C4-2B (cell line): ENCODE results near the gene CTU2.

Experiments used
- H3K27ac ChIP-seq: fragments of 450-650 bp; 2 replicates; pipeline ENCODE4 v1.5.1; 2017
- ZFX ChIP-seq: fragments of 450-650 bp; IDR thresholded peaks from 2 replicates; pipeline ENCODE4 v1.6.1; 2017
- TF ChIP-seq, protein P1 (sequence below): fragments of 450-650 bp; conservative IDR thresholded peaks from 2 replicates; pipeline ENCODE4 v1.5.1; 2017; ENCODE audit warnings: mild to moderate bottlenecking

Gene CTU2

DNA sequence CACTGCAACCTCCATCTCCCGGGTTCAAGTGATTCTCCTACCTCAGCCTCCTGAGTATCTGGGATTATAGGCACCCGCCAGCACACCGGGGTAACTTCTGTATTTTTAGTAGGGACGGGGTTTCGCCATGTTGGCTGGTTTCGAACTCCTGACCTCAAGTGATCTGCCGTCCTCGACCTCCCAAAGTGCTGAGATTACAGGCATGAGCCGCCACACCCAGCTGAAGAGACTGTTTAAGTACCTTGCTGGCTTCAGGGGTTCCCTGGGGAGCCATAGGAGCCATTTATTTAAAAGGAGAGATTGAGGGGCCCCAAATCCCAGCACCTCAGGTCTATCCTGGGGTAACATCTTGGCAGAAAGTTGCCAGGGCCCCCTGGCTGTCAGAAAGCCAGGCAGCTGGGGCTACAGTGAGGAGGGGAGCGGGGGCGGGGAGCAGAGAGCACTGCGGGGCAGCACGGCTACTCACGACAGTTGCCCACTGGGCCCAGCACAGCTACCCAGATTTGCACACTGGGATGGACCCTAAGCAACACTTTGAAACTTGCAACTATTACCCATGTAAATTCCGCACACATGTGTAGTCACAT is 21.6 kb upstream of the CTU2 start:
- H3K27ac ChIP-seq: no peak overlapping the region
- TF ChIP-seq, protein P1, sequence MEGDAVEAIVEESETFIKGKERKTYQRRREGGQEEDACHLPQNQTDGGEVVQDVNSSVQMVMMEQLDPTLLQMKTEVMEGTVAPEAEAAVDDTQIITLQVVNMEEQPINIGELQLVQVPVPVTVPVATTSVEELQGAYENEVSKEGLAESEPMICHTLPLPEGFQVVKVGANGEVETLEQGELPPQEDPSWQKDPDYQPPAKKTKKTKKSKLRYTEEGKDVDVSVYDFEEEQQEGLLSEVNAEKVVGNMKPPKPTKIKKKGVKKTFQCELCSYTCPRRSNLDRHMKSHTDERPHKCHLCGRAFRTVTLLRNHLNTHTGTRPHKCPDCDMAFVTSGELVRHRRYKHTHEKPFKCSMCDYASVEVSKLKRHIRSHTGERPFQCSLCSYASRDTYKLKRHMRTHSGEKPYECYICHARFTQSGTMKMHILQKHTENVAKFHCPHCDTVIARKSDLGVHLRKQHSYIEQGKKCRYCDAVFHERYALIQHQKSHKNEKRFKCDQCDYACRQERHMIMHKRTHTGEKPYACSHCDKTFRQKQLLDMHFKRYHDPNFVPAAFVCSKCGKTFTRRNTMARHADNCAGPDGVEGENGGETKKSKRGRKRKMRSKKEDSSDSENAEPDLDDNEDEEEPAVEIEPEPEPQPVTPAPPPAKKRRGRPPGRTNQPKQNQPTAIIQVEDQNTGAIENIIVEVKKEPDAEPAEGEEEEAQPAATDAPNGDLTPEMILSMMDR: no peak
- no peak for TF ChIP-seq ZFX

DNA sequence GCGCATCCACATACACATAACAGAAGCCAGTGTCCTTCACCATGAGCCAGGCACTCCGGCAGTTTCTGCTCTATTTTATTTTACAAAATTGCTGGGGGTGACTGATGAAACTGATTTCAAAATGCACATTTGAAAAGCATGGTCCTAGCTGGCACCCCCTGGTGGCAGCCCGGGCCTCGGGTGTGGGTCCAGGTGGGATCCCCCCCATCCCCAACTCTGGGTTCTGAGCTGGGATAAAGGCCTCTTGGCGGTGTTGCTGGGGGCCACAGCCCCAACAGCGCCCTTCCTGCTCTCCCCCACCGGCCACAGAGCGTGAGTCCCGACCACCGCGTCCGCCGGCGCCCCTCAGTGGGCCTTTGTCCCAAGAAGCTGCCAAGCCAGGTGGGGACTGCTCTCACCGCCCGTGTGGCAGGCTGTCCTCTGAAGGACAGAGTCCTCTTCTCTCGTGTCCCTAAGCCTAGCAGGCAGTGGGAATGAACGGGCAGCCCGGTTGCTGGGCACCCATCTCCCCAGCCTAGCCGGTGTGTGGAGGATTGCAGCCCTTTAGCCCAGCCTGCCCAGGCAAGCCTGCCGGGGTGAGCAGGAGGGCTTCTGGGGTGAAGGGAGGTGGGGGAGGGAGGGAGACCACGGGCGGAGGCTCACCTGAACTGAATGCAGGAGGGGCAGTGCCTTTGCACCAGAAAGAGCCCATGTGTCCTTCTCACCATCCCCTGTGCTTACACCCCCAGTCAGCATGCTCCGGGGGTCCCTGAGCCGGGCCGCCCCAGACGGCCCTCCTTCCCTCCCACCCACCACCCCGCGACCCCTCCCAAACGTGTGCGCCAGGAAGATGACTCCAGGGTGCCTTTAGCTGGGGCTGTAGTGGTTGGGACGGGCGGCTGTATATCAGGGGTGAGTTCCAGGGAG is 20.9 kb upstream of the CTU2 start:
- peak overlapping the region; percentile 46; the same call in 1 of the 2 replicates for H3K27ac ChIP-seq
- TF ChIP-seq ZFX: no peak
- TF ChIP-seq, protein P1: no peak; the same call in 1 of the 2 replicates

DNA sequence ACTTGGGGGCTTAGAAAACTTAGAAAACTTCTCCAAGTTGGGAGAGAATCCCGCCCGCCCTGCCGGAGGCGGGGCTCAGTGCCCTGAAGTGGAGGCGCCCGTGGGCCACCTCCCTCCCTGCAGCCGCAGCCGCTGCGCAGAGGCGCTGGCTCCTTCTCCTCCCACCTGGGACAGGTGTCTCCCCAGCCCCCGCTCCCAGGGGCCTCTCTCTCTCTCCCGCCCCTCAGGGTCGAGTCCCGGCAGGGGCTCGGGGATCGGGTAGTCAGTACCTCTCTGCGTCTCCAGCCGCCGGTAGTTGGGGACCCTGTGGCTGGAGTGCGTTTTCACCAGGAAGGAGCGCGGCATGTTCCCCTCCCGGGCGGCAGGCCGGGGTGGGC is 20.3 kb upstream of the CTU2 start:
- H3K27ac ChIP-seq: peak overlapping the region; percentile 46
- TF ChIP-seq, protein P1: no peak
- no peak for TF ChIP-seq ZFX

DNA sequence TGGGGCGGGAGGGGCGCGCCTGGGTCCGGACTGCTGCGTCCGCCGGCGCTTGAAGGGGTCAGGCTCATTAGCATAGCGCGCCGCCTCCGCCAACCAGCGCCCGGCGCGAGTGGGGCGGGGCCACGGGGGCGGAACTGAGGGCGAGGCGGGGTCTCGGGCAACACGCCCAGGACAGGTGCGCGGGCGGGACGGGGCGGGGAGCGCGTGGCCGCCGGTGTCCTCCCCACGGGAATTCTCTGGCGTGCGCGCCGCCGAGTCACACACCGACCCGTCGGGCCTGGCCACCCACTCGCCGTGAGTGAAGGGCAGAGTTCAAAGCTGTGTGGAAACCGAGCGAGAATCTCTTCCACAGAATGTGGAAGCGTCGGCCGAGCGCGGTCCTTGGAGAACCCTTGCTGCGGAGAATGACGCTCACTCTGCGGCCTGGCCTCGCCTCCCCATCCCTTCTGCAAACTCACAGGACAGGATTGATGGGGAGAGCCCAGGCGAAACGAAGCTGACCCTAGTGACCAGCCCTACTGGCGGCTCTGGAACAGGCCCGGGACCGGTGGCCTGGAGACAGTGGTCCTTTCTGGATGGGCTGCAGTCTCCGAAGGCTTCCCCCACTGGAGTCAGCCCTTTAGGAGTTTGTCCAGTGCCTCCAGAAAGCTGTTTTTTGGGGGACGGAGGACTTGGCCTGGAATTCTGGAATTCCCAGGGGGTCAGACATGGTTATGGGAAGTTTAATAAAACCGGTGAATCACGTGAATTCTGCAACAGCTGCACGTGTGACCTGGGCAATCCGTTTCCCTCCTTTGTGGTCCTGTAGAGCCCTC is 19.7 kb upstream of the CTU2 start, which contains the start of gene SNAI3:
TSS of gene SNAI3 (minus strand) at position 69 of the 815 bp plus-strand sequence. CDS start 101 bp downstream, outside the sequence.
- peak within 1 kb of the TSS; percentile 46 for H3K27ac ChIP-seq
- no peak for TF ChIP-seq ZFX
- TF ChIP-seq, protein P1: no peak

DNA sequence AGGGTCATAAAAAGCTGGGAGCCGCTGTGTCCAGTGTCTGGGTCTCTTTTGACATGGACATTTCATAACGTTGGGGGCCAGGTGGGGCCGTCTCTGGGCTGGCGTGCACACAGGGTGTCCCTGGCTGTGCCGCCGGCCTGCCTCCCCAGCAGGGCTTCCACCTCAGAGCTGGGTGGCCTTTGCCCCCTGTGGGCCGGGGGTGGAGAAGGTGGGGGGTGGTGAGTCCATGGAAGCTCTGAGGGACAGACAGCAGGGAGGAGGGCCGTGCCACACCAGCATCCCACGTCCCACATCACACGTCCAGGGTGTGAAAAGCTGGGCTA is 19.1 kb upstream of the CTU2 start:
- no peak for TF ChIP-seq ZFX
- TF ChIP-seq, protein P1: no peak
- peak overlapping the region; percentile 46 for H3K27ac ChIP-seq

DNA sequence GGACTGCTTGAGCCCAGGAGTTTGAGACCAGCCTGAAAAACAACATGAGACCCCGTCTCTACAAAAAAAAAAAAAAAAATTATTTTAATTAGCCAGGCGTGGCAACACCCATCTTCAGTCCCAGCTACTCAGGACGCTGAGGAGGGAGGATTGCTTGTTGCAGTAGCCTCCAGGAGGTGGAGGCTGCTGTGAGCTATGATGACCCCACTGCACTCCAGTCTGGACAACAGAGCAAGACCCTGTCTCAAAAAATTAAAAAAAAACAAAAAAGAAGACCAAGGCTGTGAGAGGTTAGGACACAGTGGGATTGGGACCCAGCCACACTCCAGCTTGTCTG is 18.7 kb upstream of the CTU2 start:
- H3K27ac ChIP-seq: peak overlapping the region; percentile 46
- no peak for TF ChIP-seq ZFX
- TF ChIP-seq, protein P1: no peak
